CD4-positive, alpha-beta T cell (primary cell): ENCODE measurements around the gene SLCO4A1. TPM values are rescaled to one million over a fixed set of nuclear protein-coding genes. Genes with fewer than 3 reads are reported as not detected.

Source experiments
- ATAC-seq: fragments of 200-7000 bp; cut with Tn5 transposase; one replicate; pipeline ENCODE4 v1.10.0; 2022; ENCODE audit warnings: mild to moderate bottlenecking; ENCODE audit not compliant: poor library complexity
- CTCF ChIA-PET: fragments of 350-600 bp; sonication (Branson Sonifier 250); formaldehyde crosslinking; loops from one replicate; lab custom pipeline; 2021; ENCODE audit warnings: antibody characterized with exemption, inconsistent platforms; lab: Charles Lee
- POLR2A ChIA-PET: fragments of 350-600 bp; sonication (Branson Sonifier 250); formaldehyde crosslinking; loops from one replicate; lab custom pipeline; 2021; ENCODE audit warnings: antibody characterized with exemption, inconsistent platforms; lab: Charles Lee
- DNase-seq, 14 experiments: peaks; one replicate each; pipeline ENCODE4 v3.0.0-alpha.2; 2013 to 2020; ENCODE audit warnings: mixed read lengths in 2 of 14
- H3K27ac ChIP-seq, 2 donors: one replicate each; pipeline versions ENCODE4 v1.5.1 to v1.7.0; 2013; ENCODE audit warnings: low read length in 2 of 2, low read depth in 1 of 2, mild to moderate bottlenecking in 1 of 2
- H3K27me3 ChIP-seq, 2 experiments: 1 replicate in 1 of 2; 2 replicates in 1 of 2; pipeline versions ENCODE4 v1.6.1 to v1.7.0; 2013; ENCODE audit warnings: low read length in 2 of 2, control low read depth in 1 of 2, mild to moderate bottlenecking in 1 of 2, moderate library complexity in 1 of 2; ENCODE audit not compliant: insufficient read depth in 2 of 2, control insufficient read depth in 1 of 2
- H3K36me3 ChIP-seq: one replicate; pipeline ENCODE4 v1.6.1; 2013; ENCODE audit warnings: low read length, control low read depth; ENCODE audit not compliant: insufficient read depth
- H3K4me1 ChIP-seq: one replicate; pipeline ENCODE4 v1.6.1; 2013; ENCODE audit warnings: low read length, control low read depth; ENCODE audit not compliant: insufficient read depth
- H3K4me3 ChIP-seq: one replicate; pipeline ENCODE4 v1.5.1; 2013; ENCODE audit warnings: mild to moderate bottlenecking, low read length, moderate library complexity
- H3K9me3 ChIP-seq, 2 experiments: 1 replicate in 1 of 2; 2 replicates in 1 of 2; pipeline versions ENCODE4 v1.6.1 to v1.7.0; 2013; ENCODE audit warnings: low read length in 2 of 2, mild to moderate bottlenecking in 2 of 2, control low read depth in 1 of 2, moderate library complexity in 1 of 2; ENCODE audit not compliant: control insufficient read depth in 1 of 2, insufficient read depth in 1 of 2
- H3K27ac Mint-ChIP-seq: one replicate; pipeline ENCODE4 v1.8.0; 2020; ENCODE audit warnings: mixed read lengths
- H3K27me3 Mint-ChIP-seq: one replicate; pipeline ENCODE4 v1.8.0; 2021; ENCODE audit warnings: mixed read lengths
- H3K36me3 Mint-ChIP-seq: one replicate; pipeline ENCODE4 v1.8.0; 2021; ENCODE audit warnings: low read depth, mixed read lengths
- H3K4me1 Mint-ChIP-seq: one replicate; pipeline ENCODE4 v1.8.0; 2021; ENCODE audit warnings: low read depth, mixed read lengths
- H3K4me3 Mint-ChIP-seq: one replicate; pipeline ENCODE4 v1.8.0; 2020; ENCODE audit warnings: mild to moderate bottlenecking, mixed read lengths
- H3K9me3 Mint-ChIP-seq: one replicate; pipeline ENCODE4 v1.8.0; 2020; ENCODE audit warnings: mixed read lengths
- intact Hi-C, 2 experiments: fragments of 100-400 bp; cut with DNase I in 1 of 2; cut with micrococcal nuclease in 1 of 2; formaldehyde crosslinking; loops; one replicate each; pipeline versions ENCODE4 v1.15.1 to v1.9.0; 2023 to 2025; cut with DNase I, micrococcal nuclease
- polyA plus RNA-seq, 2 donors: library from polyadenylated mRNA; unstranded; fragments of 120-200 nt; gene quantifications; one replicate each; pipeline ENCODE4 v1.2.1, GENCODE V29; 2013
- total RNA-seq, 174 experiments: library from RNA in 2 of 174; stranded (reverse) in 2 of 174; gene quantifications; one replicate each; pipeline ENCODE4 v1.2.3 and lab custom pipeline; 2021 to 2026
- TF ChIP-seq, protein P1 (sequence below): fragments of 200-600 bp; IDR thresholded peaks from one replicate; pipeline ENCODE4 v1.8.0; 2022; ENCODE audit warnings: antibody characterized with exemption, mild to moderate bottlenecking

The SLCO4A1 gene, protein sequence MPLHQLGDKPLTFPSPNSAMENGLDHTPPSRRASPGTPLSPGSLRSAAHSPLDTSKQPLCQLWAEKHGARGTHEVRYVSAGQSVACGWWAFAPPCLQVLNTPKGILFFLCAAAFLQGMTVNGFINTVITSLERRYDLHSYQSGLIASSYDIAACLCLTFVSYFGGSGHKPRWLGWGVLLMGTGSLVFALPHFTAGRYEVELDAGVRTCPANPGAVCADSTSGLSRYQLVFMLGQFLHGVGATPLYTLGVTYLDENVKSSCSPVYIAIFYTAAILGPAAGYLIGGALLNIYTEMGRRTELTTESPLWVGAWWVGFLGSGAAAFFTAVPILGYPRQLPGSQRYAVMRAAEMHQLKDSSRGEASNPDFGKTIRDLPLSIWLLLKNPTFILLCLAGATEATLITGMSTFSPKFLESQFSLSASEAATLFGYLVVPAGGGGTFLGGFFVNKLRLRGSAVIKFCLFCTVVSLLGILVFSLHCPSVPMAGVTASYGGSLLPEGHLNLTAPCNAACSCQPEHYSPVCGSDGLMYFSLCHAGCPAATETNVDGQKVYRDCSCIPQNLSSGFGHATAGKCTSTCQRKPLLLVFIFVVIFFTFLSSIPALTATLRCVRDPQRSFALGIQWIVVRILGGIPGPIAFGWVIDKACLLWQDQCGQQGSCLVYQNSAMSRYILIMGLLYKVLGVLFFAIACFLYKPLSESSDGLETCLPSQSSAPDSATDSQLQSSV
- total RNA-seq (1 to 10 TPM; 2.3 to 2.5 TPM), total RNA-seq (lab: John Stamatoyannopoulos, UW) (0.56 to 91.0 (median 16.2) reads per million in 172 experiments)
- 0.81 TPM for polyA plus RNA-seq (2013, experiment 1 of 2)
- 0.64 TPM for polyA plus RNA-seq (2013, experiment 2 of 2)

DNA sequence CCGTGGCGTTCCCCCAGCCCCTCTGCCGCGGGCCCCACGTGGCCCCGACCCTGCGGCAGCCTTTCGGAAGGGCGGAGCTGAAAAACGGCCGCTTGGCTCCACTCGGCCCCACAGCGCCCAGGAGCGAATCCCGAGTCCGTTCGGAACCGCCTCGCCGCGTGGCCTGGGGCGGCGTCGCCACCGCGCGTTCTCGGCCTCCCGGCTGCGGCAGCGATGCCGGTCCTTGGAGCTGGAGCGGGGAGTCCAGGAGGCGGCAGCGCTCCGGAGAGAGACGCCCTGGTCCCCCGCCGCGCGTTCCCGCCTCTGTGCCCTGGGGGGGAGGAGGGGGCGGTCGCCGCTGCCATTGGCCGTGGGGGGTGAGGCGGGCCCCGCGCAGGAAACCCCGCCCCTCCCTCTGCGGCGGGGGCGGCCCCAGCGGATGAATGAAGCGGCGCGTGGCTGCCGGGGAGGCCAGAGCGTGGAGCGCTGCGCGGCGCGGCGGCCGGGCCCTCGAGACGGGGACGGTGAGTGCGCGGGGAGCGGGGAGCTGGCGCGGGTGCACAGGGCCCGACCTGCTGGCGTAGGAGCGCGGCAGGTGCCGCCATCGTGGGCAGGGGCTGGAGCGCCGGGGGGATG lies at the start of gene SLCO4A1:
TSS of gene SLCO4A1 (plus strand) at position 453 of the 615 bp plus-strand sequence. CDS start 13,952 bp downstream, outside the sequence.
- POLR2A ChIA-PET = interaction anchor here (3.5 kb wide), 1 partner anchor 10 kb away, joined by 34 read pairs; no protein-coding TSS in a partner anchor
- CTCF ChIA-PET = interaction anchor here (0.9 to 1.9 kb wide), 5 partner anchors 9 to 149 kb away, joined by 3 to 10 read pairs (median 5); no protein-coding TSS in a partner anchor
- intact Hi-C loops = loop anchor here (1.0 to 5.0 kb wide), 3 partner anchors 18 to 630 kb away; partner anchors contain the start of genes ARFGAP1 (in 1 of the 2) and OGFR (in 1 of the 2)

DNA sequence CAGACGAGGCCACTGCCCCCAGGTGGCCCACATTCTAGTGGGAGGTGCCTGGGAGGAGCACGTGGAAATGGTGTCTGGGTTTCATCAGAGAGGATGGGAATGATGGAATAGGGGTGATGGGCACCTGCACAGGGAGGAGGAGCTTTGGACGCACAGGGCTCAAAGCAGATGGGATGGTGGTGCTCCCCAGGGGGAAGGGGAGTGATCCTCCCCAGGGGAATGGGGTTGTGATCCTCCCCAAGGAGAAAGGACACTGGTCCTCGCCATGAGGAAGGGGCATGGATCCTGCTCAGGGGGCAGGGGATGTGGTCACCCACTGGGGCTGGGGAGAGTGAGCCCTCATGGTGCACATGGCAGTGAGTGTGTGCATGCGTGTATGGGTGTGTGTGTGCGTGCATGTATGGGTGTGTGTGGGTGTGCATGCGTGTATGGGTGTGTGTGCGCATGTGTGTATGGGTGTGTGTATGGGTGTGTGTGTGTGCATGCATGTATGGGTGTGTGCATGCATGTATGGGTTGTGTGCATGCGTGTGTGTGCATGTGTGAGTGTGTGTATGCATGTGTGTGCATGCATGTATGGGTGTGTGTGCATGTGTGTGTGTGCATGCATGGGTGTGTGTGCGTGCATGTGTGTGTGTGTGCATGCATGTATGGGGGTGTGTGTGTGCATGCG lies 49.7 kb upstream of the SLCO4A1 start:
- Mint-ChIP-seq H3K36me3 (no peaks in the 10 kb centered on the region), H3K27ac (no peak overlapping the region), H3K9me3 (no peaks in the 10 kb centered on the region), H3K4me1 (no peaks in the 10 kb centered on the region), H3K4me3 (no peak overlapping the region), H3K27me3 (peaks cover 46% of the 10 kb centered on the region)
- H3K4me3 ChIP-seq = no peak overlapping the region
- intact Hi-C loops = no loop called here
- H3K4me1 ChIP-seq = peaks cover 4% of the 10 kb centered on the region
- H3K27me3 ChIP-seq = peaks cover 39 to 46% of the 10 kb centered on the region in 2 experiments
- TF ChIP-seq, protein P1, sequence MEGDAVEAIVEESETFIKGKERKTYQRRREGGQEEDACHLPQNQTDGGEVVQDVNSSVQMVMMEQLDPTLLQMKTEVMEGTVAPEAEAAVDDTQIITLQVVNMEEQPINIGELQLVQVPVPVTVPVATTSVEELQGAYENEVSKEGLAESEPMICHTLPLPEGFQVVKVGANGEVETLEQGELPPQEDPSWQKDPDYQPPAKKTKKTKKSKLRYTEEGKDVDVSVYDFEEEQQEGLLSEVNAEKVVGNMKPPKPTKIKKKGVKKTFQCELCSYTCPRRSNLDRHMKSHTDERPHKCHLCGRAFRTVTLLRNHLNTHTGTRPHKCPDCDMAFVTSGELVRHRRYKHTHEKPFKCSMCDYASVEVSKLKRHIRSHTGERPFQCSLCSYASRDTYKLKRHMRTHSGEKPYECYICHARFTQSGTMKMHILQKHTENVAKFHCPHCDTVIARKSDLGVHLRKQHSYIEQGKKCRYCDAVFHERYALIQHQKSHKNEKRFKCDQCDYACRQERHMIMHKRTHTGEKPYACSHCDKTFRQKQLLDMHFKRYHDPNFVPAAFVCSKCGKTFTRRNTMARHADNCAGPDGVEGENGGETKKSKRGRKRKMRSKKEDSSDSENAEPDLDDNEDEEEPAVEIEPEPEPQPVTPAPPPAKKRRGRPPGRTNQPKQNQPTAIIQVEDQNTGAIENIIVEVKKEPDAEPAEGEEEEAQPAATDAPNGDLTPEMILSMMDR = no peak
- ChIA-PET CTCF (no interaction called here), POLR2A (no interaction called here)
- no peak overlapping the region for H3K27ac ChIP-seq
- peaks cover 0 to 11% of the 10 kb centered on the region in 2 experiments for H3K9me3 ChIP-seq
- H3K36me3 ChIP-seq = no peaks in the 10 kb centered on the region
- DNase-seq = no peak
- no peak for ATAC-seq

More for the DNA sequence above, at the start of gene SLCO4A1:
- H3K4me1 Mint-ChIP-seq = no peaks in the 10 kb centered on the region
- H3K9me3 ChIP-seq = peaks cover 0 to 3% of the 10 kb centered on the region in 2 experiments
- H3K4me3 Mint-ChIP-seq = peak within 1 kb of the TSS; percentile 88
- no peak within 1 kb of the TSS for H3K27ac ChIP-seq
- H3K36me3 ChIP-seq = no peaks in the 10 kb centered on the region
- H3K36me3 Mint-ChIP-seq = no peaks in the 10 kb centered on the region
- no peak within 1 kb of the TSS for H3K27ac Mint-ChIP-seq
- ATAC-seq (peak; percentile 94), DNase-seq (peak; percentile 69 to 92 (median 82))
- TF ChIP-seq, protein P1 = no peak
- H3K4me3 ChIP-seq = peak within 1 kb of the TSS; percentile 43
- H3K27me3 ChIP-seq = no peaks in the 10 kb centered on the region
- no peaks in the 10 kb centered on the region for H3K27me3 Mint-ChIP-seq
- H3K9me3 Mint-ChIP-seq = no peaks in the 10 kb centered on the region
- H3K4me1 ChIP-seq = peaks cover 37% of the 10 kb centered on the region
